A549 treated with GW870086 at 1 μM for 4 hours (cell line): ENCODE measurements around the gene IL33. TPM values are rescaled to one million over a fixed set of nuclear protein-coding genes. Genes with fewer than 3 reads are reported as not detected.

Experiments used
- total RNA-seq: library from RNA; stranded (reverse); fragments of 200-300 nt; extraction: Qiagen RNA extraction; gene quantifications from 5 replicates; pipeline ENCODE4 v1.2.3, GENCODE V29; 2022; ENCODE audit warnings: low read depth

Gene IL33
- total RNA-seq = 0.31 to 0.47 TPM (median 0.41 TPM) in 4 of 5 replicates, not detected in the other

GRCh38 chr9:6215562-6215961, at the start of gene IL33:
Gene IL33 (plus strand): TSS chr9:6215807. CDS start chr9:6241695, 25,888 bp downstream.

Other genes starting within 250 kb of the IL33 start
- gene RANBP6, start 200.2 kb upstream of the IL33 start, total RNA-seq = 10.9 to 16.1 TPM (median 15.5 TPM) in 5 replicates
- gene TPD52L3, start 112.6 kb downstream of the IL33 start, total RNA-seq = not detected in 5 replicates
- 20.0 to 31.7 TPM (median 28.3 TPM) in 5 replicates for gene UHRF2, start 197.4 kb downstream of the IL33 start, total RNA-seq